ENCODE measurements around the gene ME1. TPM values are rescaled to one million over a fixed set of nuclear protein-coding genes. Genes with fewer than 3 reads are reported as not detected.
"Not testable (repeated sequence)": the region's sequence is repeated elsewhere in the genome, so short reads cannot be mapped to it uniquely, and the experiment has no call there.

ME1 gene
- total RNA-seq, 1 donor from 2014 or later: 14.7 TPM

DNA sequence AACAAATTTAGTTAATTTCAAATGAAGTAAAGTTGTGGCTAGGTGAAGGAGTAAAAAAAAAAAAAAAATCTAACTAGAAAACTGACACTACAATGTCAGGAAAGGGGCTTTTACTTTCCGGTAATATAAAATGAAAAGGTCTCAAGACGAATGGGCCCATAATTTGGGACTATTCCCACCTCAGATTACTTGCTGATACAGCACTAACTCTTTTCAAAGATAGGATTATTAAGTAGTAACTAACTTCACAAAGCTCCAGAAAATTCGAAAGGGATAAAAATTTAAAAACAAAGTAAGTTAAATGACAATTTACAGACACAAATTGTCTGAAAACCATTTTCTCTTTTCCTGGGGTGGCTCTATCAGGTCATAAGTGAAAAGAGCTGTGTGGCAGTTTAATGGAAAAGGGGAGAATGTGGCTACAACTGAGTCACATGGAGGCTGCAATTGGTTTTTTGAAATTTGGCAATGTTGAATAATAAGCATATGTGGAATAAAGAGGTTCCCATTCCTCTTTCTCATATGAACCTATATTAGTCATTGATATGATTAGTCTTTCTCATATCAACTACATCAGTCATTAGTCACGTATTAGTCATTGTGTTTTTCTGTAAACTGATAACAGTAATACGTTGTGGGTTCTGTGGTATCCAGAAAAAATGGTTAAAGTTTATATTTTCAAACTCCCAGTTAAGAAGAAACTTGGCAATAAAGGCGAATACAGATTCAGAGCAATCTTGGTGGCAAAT lies 159.7 kb downstream of the ME1 start:
- no peaks in the 10 kb centered on the region for H3K27me3 ChIP-seq
- intact Hi-C loops (cut with DNase I): no loop called here
- no peak overlapping the region for H3K27ac ChIP-seq
- H3K4me3 ChIP-seq: no peak overlapping the region
- no peaks in the 10 kb centered on the region for H3K36me3 ChIP-seq
- ATAC-seq (no peak), DNase-seq (no peak)
- no peaks in the 10 kb centered on the region for H3K4me1 ChIP-seq
- TF ChIP-seq, protein P1, sequence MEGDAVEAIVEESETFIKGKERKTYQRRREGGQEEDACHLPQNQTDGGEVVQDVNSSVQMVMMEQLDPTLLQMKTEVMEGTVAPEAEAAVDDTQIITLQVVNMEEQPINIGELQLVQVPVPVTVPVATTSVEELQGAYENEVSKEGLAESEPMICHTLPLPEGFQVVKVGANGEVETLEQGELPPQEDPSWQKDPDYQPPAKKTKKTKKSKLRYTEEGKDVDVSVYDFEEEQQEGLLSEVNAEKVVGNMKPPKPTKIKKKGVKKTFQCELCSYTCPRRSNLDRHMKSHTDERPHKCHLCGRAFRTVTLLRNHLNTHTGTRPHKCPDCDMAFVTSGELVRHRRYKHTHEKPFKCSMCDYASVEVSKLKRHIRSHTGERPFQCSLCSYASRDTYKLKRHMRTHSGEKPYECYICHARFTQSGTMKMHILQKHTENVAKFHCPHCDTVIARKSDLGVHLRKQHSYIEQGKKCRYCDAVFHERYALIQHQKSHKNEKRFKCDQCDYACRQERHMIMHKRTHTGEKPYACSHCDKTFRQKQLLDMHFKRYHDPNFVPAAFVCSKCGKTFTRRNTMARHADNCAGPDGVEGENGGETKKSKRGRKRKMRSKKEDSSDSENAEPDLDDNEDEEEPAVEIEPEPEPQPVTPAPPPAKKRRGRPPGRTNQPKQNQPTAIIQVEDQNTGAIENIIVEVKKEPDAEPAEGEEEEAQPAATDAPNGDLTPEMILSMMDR (IDR thresholded peaks at IDR 0.05): no peak
- H3K9me3 ChIP-seq: no peaks in the 10 kb centered on the region

DNA sequence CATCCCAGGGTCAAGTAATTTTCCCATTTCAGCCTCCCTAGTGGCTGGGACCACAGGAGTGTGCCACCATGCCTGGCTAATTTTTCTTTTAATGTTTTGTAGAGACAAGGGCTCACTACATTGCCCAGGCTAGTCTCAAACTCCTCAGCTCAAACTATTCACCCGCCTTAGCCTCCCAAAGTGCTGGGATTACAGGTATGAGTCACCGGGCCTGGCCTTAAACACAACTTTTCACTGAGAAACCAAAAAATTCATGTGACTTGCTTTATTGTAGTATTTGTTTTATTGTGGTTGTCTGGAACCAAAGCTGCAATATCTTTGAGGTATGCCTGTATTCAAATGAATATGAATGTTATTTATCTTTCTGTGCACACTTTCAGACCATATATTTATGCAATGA lies 165.5 kb downstream of the ME1 start:
- H3K27ac ChIP-seq: no peak overlapping the region
- H3K4me1 ChIP-seq: no peaks in the 10 kb centered on the region
- no peaks in the 10 kb centered on the region for H3K27me3 ChIP-seq
- TF ChIP-seq, protein P1 (IDR thresholded peaks at IDR 0.05): no peak
- no peaks in the 10 kb centered on the region for H3K36me3 ChIP-seq
- ATAC-seq (no peak), DNase-seq (no peak)
- intact Hi-C loops (cut with DNase I): no loop called here
- H3K4me3 ChIP-seq: no peak overlapping the region
- no peaks in the 10 kb centered on the region for H3K9me3 ChIP-seq

DNA sequence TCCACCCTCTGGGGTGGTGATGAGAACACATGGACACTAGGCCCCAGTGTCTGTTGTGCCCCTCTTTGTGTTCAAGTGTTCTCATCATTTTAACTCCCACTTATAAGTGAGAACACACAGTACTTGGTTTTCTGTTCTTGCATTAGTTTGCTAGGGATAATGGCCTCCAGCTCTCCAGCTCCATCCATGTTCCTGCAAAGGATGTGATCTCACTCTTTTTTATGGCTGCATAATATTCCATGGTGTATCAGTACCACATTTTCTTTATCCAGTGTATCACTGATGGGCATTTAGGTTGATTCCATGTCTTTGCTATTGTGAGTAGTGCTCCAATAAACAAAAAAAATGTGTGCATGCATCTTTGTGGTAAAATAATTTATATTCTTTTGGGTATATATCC lies 170.3 kb downstream of the ME1 start:
- Histone ChIP-seq H3K27ac (no peak overlapping the region), H3K4me1 (no peaks in the 10 kb centered on the region), H3K9me3 (no peaks in the 10 kb centered on the region), H3K36me3 (no peaks in the 10 kb centered on the region), H3K27me3 (no peaks in the 10 kb centered on the region), H3K4me3 (no peak overlapping the region)
- ATAC-seq: no peak
- TF ChIP-seq, protein P1 (IDR thresholded peaks at IDR 0.05): no peak
- DNase-seq: no peak
- intact Hi-C loops (cut with DNase I): no loop called here

DNA sequence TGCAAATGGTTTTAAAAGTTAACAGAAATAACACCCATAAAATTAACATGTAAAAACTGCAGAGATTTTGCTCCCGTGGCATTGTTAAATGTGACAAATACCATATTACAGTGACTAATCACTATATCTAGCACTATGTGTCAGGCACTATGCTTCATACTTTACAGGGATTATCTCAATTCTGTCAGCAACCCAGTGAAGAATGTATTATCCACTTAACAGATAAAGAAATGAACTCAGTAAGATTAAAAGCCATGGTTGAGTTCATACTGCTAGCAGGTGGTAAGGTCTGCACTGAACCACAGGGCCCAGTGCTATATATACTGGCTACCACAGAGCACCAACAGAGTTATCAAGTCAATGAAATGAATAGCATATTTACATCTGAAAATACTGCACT lies 172.3 kb downstream of the ME1 start:
- Histone ChIP-seq H3K4me3 (no peak overlapping the region), H3K27me3 (no peaks in the 10 kb centered on the region), H3K36me3 (no peaks in the 10 kb centered on the region), H3K9me3 (no peaks in the 10 kb centered on the region), H3K4me1 (no peaks in the 10 kb centered on the region), H3K27ac (no peak overlapping the region)
- DNase-seq: no peak
- TF ChIP-seq, protein P1 (IDR thresholded peaks at IDR 0.05): no peak
- intact Hi-C loops (cut with DNase I): no loop called here
- ATAC-seq: no peak

DNA sequence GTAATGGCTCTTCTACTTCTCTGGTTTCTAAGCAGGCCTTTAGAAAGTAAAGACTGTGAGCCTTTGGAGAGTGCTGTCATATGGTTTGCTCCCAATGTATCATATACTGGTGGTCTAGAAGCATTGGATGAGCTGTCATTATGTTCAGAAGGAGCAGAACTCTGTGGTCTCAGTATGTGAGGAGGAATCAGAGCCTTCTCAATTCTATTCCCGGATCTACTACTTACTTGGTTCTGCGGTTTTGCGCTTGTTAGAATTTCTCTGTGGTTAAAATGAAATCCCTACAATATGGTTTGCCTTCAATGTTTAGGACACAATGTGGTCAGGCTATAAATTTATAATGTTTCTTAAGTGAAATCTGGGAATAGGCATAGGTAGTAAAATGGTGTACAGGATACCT lies 173.1 kb downstream of the ME1 start:
- Histone ChIP-seq H3K4me1 (no peaks in the 10 kb centered on the region), H3K4me3 (no peak overlapping the region), H3K27me3 (no peaks in the 10 kb centered on the region), H3K9me3 (no peaks in the 10 kb centered on the region), H3K27ac (no peak overlapping the region), H3K36me3 (no peaks in the 10 kb centered on the region)
- DNase-seq (no peak), ATAC-seq (no peak)
- TF ChIP-seq, protein P1 (IDR thresholded peaks at IDR 0.05): no peak
- intact Hi-C loops (cut with DNase I): no loop called here

DNA sequence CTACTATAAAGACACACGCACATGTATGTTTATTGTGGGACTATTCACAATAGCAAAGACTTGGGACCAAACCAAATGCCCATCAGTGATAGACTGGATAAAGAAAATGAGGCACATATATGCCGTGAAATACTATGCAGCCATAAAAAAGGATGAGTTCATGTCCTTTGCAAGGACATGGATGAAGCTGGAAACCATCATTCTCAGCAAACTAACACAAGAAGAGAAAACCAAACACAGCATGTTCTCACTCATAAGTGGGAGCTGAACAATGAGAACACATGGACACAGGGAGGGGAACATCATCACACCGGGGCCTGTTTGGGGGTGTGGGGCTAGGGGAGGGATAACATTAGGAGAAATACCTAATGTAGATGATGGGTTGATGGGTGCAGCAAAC lies 174.1 kb downstream of the ME1 start:
- H3K9me3 ChIP-seq; H3K4me1 ChIP-seq; H3K4me3 ChIP-seq; ATAC-seq; intact Hi-C loops (cut with DNase I); H3K36me3 ChIP-seq; DNase-seq; H3K27ac ChIP-seq; H3K27me3 ChIP-seq: not testable (repeated sequence)
